HG03045 (cell line): Measurements from ENCODE around the gene FMNL3.
"Not testable (repeated sequence)": the region's sequence is repeated elsewhere in the genome, so short reads cannot be mapped to it uniquely, and the experiment has no call there.

Source experiments
- ATAC-seq: cut with Tn5 transposase; IDR thresholded peaks from one replicate; pipeline ENCODE4 v1.9.1; 2021; ENCODE audit warnings: mild to moderate bottlenecking, moderate library complexity; ENCODE audit not compliant: unreplicated experiment

Gene FMNL3

DNA sequence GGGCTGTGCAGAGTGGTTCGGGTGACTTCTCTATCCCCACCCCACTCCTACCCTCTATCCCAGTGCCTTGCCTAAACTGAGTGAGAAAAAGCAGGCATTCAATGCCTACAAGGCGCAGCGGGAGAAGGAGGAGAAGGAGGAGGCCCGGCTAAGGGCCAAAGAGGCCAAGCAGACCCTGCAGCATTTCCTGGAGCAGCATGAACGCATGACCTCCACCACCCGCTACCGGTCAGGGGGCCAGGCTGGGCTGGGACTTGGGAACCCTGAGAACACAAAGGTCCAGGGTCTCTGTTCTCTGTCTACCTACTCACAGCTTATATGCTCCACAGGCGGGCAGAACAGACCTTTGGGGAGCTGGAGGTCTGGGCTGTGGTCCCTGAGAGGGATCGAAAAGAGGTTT, 72.2 kb downstream of the FMNL3 start:
- ATAC-seq, result no peak

GRCh38 chr12:49633703-49634345, 73.4 kb downstream of the FMNL3 start:
- no peak for ATAC-seq

GRCh38 chr12:49632986-49633702, 74.1 kb downstream of the FMNL3 start:
- no peak for ATAC-seq

DNA sequence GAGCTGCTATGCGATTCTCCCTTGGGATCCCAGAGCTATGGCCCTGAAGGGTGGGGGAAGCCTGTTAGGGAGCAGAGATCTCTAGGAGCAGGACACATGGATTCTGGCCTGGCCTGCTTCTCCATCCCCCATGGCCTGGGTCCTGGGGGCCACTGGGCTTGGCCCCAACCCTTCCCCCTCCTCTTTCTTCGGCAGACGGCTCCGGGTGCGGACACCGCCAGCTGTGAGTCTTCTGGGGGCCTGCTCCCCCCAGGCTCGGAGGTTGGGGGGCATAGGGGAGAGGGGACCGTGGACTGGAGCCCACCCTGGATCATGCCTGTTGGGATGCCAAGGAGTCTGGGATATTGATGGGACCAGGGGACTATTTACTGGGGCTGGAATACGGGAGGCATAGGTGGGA, 74.8 kb downstream of the FMNL3 start:
- no peak for ATAC-seq

- ATAC-seq, result no peak
Observed at GRCh38 chr12:49631336-49631907, 75.8 kb downstream of the FMNL3 start.

DNA sequence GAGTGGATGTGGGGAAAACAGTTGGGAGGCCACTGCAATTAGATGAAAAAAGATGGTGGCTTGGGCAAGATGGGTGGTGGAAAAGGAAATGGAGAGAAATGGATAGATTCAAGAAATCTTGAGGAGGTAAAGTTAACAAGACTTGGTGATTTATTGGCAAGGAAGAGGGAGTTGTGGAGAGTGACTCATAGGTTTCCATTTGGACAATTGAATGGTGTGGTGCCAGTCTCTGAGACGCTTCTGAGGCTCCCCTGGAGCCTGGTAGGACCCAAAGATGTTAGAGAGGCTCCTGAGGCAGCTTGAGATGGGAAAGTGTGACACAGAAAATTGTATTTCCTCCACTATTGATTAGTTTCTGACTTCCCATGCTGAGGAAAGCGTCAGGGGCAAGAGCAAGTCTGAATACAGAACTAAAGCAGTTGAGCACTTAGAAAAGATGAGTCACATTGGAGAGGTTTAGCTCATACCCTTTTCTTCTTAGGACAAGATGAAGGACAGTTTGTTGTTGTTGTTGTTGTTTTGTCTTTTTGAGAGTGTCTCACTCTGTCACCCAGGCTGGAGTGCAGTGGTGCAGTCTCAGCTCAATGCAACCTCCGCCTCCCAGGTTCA, 79.3 kb downstream of the FMNL3 start:
- ATAC-seq, result no peak

GRCh38 chr12:49626836-49627235, 80.4 kb downstream of the FMNL3 start:
- no peak for ATAC-seq

DNA sequence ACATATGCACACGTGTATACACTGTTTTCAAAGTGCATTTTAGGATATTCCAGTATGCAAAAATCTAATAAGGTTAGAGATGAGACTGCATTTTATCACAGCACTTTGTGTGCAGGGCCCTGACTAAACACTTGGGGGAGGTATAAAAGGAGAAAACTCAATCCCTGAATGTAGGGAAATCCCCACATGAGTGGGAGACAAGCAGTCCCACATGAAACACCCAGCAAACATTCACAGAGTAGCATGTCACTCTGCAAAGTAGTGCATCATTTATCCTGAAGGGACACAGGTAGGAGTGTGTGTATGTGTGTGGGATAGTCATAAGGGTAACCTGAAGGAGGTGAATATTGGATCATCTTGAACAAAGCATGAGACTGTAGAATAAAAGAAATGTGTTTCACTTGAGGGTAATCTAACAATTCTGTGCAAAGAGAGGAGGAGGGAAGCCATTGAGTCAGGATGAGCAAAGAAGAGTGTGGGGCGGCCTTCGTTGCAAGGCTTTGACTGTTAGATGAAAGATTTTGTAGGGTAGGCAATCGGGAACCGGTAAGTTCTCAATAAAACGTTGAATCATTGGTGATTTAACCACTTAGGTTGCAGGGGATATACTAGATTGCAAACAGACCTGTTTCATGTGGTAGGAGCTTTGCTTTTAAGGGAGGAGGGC, 80.9 kb downstream of the FMNL3 start:
- ATAC-seq, result no peak

- ATAC-seq, result no peak
Observed at GRCh38 chr12:49624921-49625577, 82.2 kb downstream of the FMNL3 start.

GRCh38 chr12:49623142-49623904, 83.9 kb downstream of the FMNL3 start, which contains the start of gene PRPF40B:
Gene PRPF40B, plus strand, starts transcription at chr12:49623561. Its CDS starts 30 bp downstream, at chr12:49623591.
- ATAC-seq, result peak; percentile 73

DNA sequence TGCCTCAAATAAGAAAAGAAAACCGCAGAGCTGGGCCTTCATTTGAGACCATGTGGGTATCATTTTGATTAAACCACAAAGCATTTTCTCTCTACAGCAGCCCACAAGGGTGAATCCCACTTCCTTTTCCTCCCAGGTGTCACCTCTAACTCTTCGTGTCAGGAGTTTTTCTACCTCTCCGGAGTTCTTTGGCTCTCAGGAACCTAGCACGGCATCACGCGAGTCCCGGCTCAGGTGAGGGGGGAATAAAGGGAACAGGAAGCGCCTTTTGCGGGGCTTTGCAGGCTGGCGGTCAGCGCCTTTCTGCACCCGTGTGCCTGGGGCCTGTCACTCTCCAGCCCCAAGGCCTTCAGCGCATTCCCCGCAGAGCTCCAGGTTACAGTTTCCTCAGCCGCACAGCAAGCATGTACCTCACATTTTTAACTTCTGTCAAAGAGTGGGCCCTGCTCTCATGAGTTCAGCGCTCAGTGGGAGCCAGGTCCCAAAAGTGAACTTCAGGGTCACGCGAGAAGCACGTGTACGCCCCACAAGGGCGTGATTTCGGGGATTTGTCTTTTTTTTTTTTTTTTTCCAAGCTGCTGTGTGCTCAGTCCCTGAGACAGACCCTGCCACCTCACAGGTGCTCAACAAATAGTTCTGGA, 84.6 kb downstream of the FMNL3 start:
- ATAC-seq, result peak; percentile 23

- ATAC-seq, result no peak
Observed at GRCh38 chr12:49621651-49622500, 85.3 kb downstream of the FMNL3 start.

- ATAC-seq, result no peak
Observed at GRCh38 chr12:49619286-49619685, 87.9 kb downstream of the FMNL3 start.

DNA sequence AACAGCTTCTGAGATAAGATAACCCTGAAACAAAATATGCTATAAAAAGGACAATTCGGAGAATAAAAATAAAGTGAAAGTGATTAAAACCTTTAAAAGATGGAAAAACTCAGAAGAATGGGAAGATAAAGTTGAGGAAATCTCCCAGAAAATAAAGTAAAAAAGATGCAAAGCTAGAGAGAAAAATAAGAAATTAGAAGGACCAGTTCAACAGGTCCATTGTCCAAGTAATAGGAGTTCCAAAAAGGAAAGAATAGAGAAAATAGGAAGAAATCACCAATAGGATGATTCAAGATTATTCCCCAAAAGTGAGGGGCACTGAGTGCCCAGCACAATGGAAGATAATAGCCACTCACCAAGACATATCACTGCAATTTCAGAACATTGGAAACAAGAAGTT, 88.6 kb downstream of the FMNL3 start:
- no peak for ATAC-seq

DNA sequence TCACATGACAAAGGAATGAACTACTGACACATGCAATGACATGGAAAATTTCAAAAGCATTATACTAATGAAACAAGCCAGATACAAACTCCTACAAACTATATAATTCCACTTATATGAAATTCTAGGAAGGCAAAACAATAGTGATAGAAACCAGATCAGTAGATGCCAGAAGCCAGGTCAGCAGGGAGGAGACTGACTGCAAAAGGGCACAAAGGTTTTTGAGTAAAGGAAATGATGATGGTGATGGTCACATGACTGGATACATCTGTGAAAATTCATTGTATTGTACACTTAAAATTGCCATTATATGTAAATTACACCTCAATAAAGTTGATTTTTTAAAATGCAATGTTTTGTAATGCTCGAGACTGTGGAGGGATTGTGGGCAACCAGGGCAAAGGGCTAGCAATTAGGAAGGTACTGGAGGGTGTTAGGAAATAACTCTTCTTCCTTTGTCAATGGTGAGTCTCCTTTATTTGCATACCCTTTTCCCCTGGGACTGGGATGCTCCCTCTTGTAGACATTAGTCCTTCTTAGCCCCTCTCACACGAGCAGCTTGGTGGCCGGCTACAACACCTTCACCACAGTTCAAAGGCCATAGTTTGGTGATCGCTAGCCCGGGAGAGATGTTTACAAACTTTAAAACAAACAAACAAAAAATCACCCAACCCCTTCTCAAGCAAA, 90.5 kb downstream of the FMNL3 start:
- no peak for ATAC-seq

- no peak for ATAC-seq
Observed at GRCh38 chr12:49615725-49616124, 91.5 kb downstream of the FMNL3 start.

DNA sequence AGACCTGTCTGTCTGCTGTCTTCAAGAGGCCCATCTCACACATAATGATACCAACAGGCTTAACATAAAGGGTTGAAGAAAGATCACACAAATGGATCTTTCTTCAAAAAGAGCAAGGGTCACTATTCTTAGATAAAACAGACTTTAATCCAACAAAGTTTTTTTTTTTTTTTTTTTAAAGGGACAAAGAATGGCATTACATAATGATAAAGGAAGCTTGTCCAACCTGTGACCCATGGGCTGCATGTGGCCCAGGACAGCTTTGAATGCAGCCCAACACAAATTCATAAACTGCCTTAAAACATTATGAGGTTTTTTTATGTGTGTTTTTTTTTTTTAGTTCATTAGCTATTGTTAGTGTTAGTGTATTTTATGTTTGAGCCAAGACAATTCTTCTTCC, 95.0 kb downstream of the FMNL3 start:
- ATAC-seq, result no peak

- ATAC-seq, result not testable (repeated sequence)
Observed at GRCh38 chr12:49610785-49611184, 96.4 kb downstream of the FMNL3 start.
